A172 (cell line): ENCODE results near the gene NFATC2IP. TPM values are rescaled to one million over a fixed set of nuclear protein-coding genes. Genes with fewer than 3 reads are reported as not detected.
A peak's percentile ranks its signal among the peaks of the same experiment; 100 is the strongest.

Source experiments
- DNase-seq: peaks from one replicate; pipeline ENCODE4 v3.0.0-alpha.2; 2015; ENCODE audit warnings: low spot score
- total RNA-seq: library from RNA; depleted of rRNA; stranded (reverse); fragments of >200 nt; shearing (Covaris generic); gene quantifications from 2 replicates; pipeline ENCODE4 v1.2.3, GENCODE V29; 2014; rRNA removed

The NFATC2IP gene
- 27.2 and 28.1 TPM in 2 replicates for total RNA-seq

- DNase-seq = peak; percentile 100
These were observed at the start of gene NFATC2IP for GRCh38 chr16:28950648-28951409. Gene NFATC2IP (plus strand): TSS chr16:28950937. CDS start chr16:28951012, 75 bp downstream.

- DNase-seq = no peak
These were observed 48.9 kb upstream of the NFATC2IP start for GRCh38 chr16:28901862-28902261.

GRCh38 chr16:28902909-28903308, 47.8 kb upstream of the NFATC2IP start:
- no peak for DNase-seq

GRCh38 chr16:28903344-28904042, 47.2 kb upstream of the NFATC2IP start:
- no peak for DNase-seq

GRCh38 chr16:28904363-28904762, 46.4 kb upstream of the NFATC2IP start:
- DNase-seq = no peak

GRCh38 chr16:28904828-28905227, 45.9 kb upstream of the NFATC2IP start:
- DNase-seq = no peak

- no peak for DNase-seq
These were observed 45.4 kb upstream of the NFATC2IP start for GRCh38 chr16:28905229-28905754.

GRCh38 chr16:28905800-28906372, 44.9 kb upstream of the NFATC2IP start:
- DNase-seq = no peak

GRCh38 chr16:28910086-28911031, 40.4 kb upstream of the NFATC2IP start:
- DNase-seq = peak; percentile 62

GRCh38 chr16:28912558-28912957, 38.2 kb upstream of the NFATC2IP start:
- DNase-seq = no peak

- DNase-seq = no peak
These were observed 36.6 kb upstream of the NFATC2IP start for GRCh38 chr16:28913946-28914724.

GRCh38 chr16:28915181-28915580, 35.6 kb upstream of the NFATC2IP start:
- DNase-seq = peak; percentile 73

- DNase-seq = no peak
These were observed 33.6 kb upstream of the NFATC2IP start for GRCh38 chr16:28917095-28917494.

GRCh38 chr16:28918698-28919097, 32.0 kb upstream of the NFATC2IP start:
- no peak for DNase-seq

- no peak for DNase-seq
These were observed 27.5 kb upstream of the NFATC2IP start for GRCh38 chr16:28923231-28923587.

- no peak for DNase-seq
These were observed 26.9 kb upstream of the NFATC2IP start for GRCh38 chr16:28923652-28924398.

- no peak for DNase-seq
These were observed 26.4 kb upstream of the NFATC2IP start for GRCh38 chr16:28924399-28924761.

- peak; percentile 81 for DNase-seq
These were observed 25.9 kb upstream of the NFATC2IP start, which contains the start of gene RABEP2 for GRCh38 chr16:28924762-28925385. Gene RABEP2 (minus strand): TSS chr16:28925238. CDS start chr16:28925163, 75 bp downstream.
